HG02938 (cell line): ENCODE data around the gene MARVELD2.

Experiments
- ATAC-seq: cut with Tn5 transposase; IDR thresholded peaks from one replicate; pipeline ENCODE4 v1.9.1; 2021; ENCODE audit warnings: mild to moderate bottlenecking, moderate library complexity; ENCODE audit not compliant: unreplicated experiment

Gene MARVELD2

DNA sequence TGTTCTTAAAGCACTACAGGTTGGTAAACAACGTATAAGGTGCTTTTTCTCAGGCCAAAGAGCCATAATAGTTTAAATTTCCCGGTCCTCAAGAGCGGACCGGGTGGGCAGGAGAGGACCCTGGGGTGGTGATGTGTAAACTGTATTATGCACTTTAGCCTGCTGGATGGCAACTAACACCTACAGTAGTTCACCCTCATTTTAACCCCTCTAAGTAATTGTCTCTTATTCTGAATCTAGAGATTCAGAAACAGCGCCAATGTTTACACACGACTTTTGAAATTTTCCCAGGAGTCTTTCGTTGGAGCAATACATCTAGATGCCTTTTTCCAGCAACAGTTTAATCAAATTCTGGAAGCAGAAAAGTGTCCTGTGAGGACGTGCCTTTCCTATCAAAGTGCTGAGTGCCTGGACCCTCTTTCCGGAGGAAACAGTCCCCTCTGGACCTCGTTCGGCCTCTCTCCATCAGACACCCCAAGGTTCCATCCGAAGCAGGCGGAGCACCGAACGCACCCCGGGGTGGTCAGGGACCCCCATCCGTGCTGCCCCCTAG, 77.0 kb downstream of the MARVELD2 start:
- ATAC-seq = no peak

- ATAC-seq = no peak
These were observed 77.5 kb downstream of the MARVELD2 start, which contains the start of gene OCLN for GRCh38 chr5:69492391-69492922. Gene OCLN, plus strand, starts transcription at chr5:69492790. Its CDS starts 11,455 bp downstream, at chr5:69504245.

- ATAC-seq = no peak
These were observed 78.0 kb downstream of the MARVELD2 start for GRCh38 chr5:69492923-69493395.

DNA sequence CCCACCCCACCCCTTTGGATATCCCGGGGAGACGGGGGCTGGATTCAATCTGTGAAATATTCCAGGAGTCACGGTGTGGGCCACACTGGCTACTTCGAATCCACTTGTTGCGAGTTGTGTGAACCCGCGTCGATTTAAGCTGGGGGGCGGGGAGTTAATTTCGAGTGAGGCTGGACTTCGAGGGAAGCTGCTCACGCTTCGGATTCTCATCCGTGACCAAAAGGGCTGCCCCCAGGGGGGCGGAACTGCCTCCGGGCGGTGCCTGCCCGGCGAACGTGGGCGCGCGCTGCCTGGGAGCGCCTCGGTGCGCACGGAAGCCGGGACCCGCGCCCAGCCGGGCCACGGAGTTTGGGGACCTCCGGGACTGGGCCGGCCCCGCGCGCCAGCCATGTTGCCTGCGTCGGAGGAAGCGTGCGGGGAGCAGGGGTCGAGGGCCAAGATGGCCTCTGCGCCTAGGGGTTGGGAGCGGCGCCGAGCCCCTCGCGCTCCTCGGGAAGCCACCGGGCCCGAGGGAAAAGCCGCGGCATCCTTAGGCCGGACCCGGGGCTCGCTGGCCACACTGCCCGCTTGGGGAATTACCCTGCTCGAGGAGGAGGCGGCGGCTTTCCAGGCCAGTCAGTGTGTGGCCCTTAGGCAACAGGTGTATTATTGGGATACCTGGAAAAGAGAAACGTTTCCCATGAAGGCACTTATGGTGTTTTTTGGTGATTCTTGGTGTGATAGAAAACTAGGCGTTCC, 78.6 kb downstream of the MARVELD2 start:
- ATAC-seq = no peak
